Measurements from ENCODE around the gene GABBR2.

The GABBR2 gene

GRCh38 chr9:98462310-98462709 lies 246.4 kb downstream of the GABBR2 start:
- TF ChIP-seq EGR1 (IDR thresholded peaks at IDR 0.05) (no peak), EP300 (IDR thresholded peaks at IDR 0.05; ENCODE audit: borderline replicate concordance) (no peak), NFIC (IDR thresholded peaks at IDR 0.05) (no peak), USF1 (IDR thresholded peaks at IDR 0.05) (no peak), REST (IDR thresholded peaks at IDR 0.05; ENCODE audit: low read depth) (no peak), ZBTB7A (IDR thresholded peaks at IDR 0.05; ENCODE audit: low read depth) (no peak), TEAD4 (IDR thresholded peaks at IDR 0.05) (no peak), TCF12 (IDR thresholded peaks at IDR 0.05; ENCODE audit: low read depth) (no peak), CREB1 (IDR thresholded peaks at IDR 0.05; ENCODE audit: low read depth) (no peak), YY1 (IDR thresholded peaks at IDR 0.05; ENCODE audit: low read depth) (no peak)

GRCh38 chr9:98460704-98461103 lies 248.0 kb downstream of the GABBR2 start:
- TF ChIP-seq USF1 (IDR thresholded peaks at IDR 0.05) (no peak), RAD21 (IDR thresholded peaks at IDR 0.05; ENCODE audit: low read depth) (no peak), EP300 (IDR thresholded peaks at IDR 0.05; ENCODE audit: borderline replicate concordance) (no peak), YY1 (IDR thresholded peaks at IDR 0.05; ENCODE audit: low read depth) (no peak), CEBPB (IDR thresholded peaks at IDR 0.05) (no peak), TAF1 (IDR thresholded peaks at IDR 0.05; ENCODE audit: low read depth) (no peak), EGR1 (IDR thresholded peaks at IDR 0.05) (no peak), ZBTB7A (IDR thresholded peaks at IDR 0.05; ENCODE audit: low read depth) (no peak), REST (IDR thresholded peaks at IDR 0.05; ENCODE audit: low read depth) (no peak)

GRCh38 chr9:98457726-98458370 lies 250.9 kb downstream of the GABBR2 start:
- TF ChIP-seq EGR1 (IDR thresholded peaks at IDR 0.05) (no peak), FOXM1 (IDR thresholded peaks at IDR 0.05; ENCODE audit: borderline replicate concordance, low read depth) (no peak), REST (IDR thresholded peaks at IDR 0.05; ENCODE audit: low read depth) (no peak), MAX (IDR thresholded peaks at IDR 0.05) (no peak), TEAD4 (IDR thresholded peaks at IDR 0.05) (no peak), TCF12 (IDR thresholded peaks at IDR 0.05; ENCODE audit: low read depth) (no peak), RAD21 (IDR thresholded peaks at IDR 0.05; ENCODE audit: low read depth) (no peak), YY1 (IDR thresholded peaks at IDR 0.05; ENCODE audit: low read depth) (no peak), USF1 (IDR thresholded peaks at IDR 0.05) (no peak), CEBPB (IDR thresholded peaks at IDR 0.05) (no peak), TAF1 (IDR thresholded peaks at IDR 0.05; ENCODE audit: low read depth) (no peak), CREB1 (IDR thresholded peaks at IDR 0.05; ENCODE audit: low read depth) (no peak), ZBTB7A (IDR thresholded peaks at IDR 0.05; ENCODE audit: low read depth) (no peak), NFIC (IDR thresholded peaks at IDR 0.05) (no peak), EP300 (IDR thresholded peaks at IDR 0.05; ENCODE audit: borderline replicate concordance) (no peak)

- no peak for TF ChIP-seq EP300 (IDR thresholded peaks at IDR 0.05; ENCODE audit: borderline replicate concordance)
- TF ChIP-seq EGR1 (IDR thresholded peaks at IDR 0.05) = no peak
- no peak for TF ChIP-seq TEAD4 (IDR thresholded peaks at IDR 0.05)
- TF ChIP-seq USF1 (IDR thresholded peaks at IDR 0.05) = no peak
- TF ChIP-seq ZBTB7A (IDR thresholded peaks at IDR 0.05; ENCODE audit: low read depth) = no peak
- TF ChIP-seq REST (IDR thresholded peaks at IDR 0.05; ENCODE audit: low read depth) = no peak
- TF ChIP-seq YY1 (IDR thresholded peaks at IDR 0.05; ENCODE audit: low read depth) = no peak
Measured at GRCh38 chr9:98456156-98456613, 252.6 kb downstream of the GABBR2 start.
